AG04449 (cell line): Measurements from ENCODE around the gene LIMS1.

ENCODE experiments used
- CTCF ChIA-PET: fragments of 350-600 bp; formaldehyde crosslinking; extraction: SDS; loops from one replicate; lab custom pipeline; 2021; ENCODE audit warnings: antibody characterized with exemption; lab: Yijun Ruan, JAX
- POLR2A ChIA-PET: fragments of 400-600, 350-600 bp; formaldehyde crosslinking; extraction: SDS; loops from one replicate; lab custom pipeline; 2020; ENCODE audit warnings: antibody characterized with exemption, inconsistent platforms; lab: Yijun Ruan, JAX
- DNase-seq: peaks from one replicate; pipeline ENCODE4 v3.0.0-alpha.2; 2010; ENCODE audit warnings: low read depth, low spot score
- H3K4me3 ChIP-seq: 2 replicates; pipeline ENCODE4 v1.5.1; 2011; ENCODE audit warnings: low read depth, mild to moderate bottlenecking, control low read depth, low read length
- TF ChIP-seq, protein P1 (sequence below): IDR thresholded peaks from one replicate; pipeline ENCODE4 v1.5.1; 2011; ENCODE audit warnings: mild to moderate bottlenecking, moderate library complexity, low read length, control low read depth, inconsistent platforms; ENCODE audit not compliant: insufficient read depth; ENCODE audit errors: missing control alignments

LIMS1 gene

DNA sequence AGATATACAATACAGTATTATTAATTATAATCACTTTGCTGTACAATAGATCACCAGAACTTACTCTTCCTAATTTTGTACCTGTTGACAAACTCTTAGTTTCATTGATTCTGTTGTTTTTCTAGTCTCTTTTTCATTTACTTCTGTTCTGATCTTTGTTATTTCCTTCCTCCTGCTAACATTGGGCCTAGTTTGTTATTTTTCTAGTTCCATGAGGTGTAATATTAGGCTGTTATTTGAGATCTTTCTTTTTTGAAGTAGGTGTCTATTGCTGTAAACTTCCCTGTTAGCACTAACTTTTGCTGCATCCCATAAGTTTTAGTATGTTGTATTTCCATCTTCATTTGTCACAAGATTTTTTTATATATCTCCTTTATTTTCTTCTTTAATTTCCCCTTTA, 55.1 kb downstream of the LIMS1 start:
- no peak overlapping the region for H3K4me3 ChIP-seq
- CTCF ChIA-PET: no interaction called here
- TF ChIP-seq, protein P1, sequence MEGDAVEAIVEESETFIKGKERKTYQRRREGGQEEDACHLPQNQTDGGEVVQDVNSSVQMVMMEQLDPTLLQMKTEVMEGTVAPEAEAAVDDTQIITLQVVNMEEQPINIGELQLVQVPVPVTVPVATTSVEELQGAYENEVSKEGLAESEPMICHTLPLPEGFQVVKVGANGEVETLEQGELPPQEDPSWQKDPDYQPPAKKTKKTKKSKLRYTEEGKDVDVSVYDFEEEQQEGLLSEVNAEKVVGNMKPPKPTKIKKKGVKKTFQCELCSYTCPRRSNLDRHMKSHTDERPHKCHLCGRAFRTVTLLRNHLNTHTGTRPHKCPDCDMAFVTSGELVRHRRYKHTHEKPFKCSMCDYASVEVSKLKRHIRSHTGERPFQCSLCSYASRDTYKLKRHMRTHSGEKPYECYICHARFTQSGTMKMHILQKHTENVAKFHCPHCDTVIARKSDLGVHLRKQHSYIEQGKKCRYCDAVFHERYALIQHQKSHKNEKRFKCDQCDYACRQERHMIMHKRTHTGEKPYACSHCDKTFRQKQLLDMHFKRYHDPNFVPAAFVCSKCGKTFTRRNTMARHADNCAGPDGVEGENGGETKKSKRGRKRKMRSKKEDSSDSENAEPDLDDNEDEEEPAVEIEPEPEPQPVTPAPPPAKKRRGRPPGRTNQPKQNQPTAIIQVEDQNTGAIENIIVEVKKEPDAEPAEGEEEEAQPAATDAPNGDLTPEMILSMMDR: no peak
- no peak for DNase-seq
- POLR2A ChIA-PET: no interaction called here

DNA sequence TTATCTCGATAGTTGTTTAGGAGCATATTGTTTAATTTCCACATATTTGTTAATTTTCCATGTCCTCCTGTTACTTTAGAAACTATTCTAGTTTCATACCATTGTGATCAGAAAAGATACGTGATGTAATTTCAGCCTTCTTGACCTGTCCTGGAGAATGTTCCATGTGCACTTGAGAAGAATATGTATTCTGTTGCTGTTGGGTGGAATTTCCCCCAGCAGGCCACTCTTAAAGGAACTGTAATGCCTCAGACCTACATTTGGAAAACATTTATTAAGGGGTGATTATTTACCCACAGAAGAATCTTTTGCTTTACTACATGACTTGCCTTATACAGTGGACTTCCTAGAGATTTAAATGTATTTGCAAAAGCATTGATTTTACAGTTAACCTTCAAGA, 55.5 kb downstream of the LIMS1 start:
- CTCF ChIA-PET: interaction anchor here (1.0 kb wide), 1 partner anchor 12 kb away, joined by 4 read pairs; no protein-coding TSS in a partner anchor
- no peak for DNase-seq
- POLR2A ChIA-PET: no interaction called here
- H3K4me3 ChIP-seq: no peak overlapping the region
- TF ChIP-seq, protein P1: no peak

DNA sequence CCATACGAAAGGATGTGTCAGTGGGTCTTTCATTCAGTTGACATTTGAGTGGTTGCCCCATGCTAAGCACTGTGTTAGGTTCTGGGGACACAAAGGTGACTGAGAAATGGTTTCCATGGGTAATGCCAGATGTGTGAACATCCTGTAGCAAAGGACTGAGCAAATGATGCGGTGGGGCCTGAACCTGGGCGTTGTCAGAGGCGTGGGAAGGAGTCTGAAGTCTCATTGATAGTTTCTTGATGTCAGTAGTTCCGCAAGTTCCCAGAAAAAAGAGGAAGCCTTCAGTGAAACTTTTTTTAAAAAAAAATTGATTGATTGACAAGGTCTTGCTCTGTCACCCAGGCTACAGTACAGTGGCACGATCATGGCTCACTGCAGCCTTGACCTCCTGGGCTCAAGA, 56.9 kb downstream of the LIMS1 start:
- TF ChIP-seq, protein P1: no peak
- DNase-seq: no peak
- ChIA-PET CTCF (interaction anchor here (2.0 kb wide), 1 partner anchor 46 kb away, joined by 9 read pairs; no protein-coding TSS in a partner anchor), POLR2A (no interaction called here)
- H3K4me3 ChIP-seq: no peak overlapping the region

DNA sequence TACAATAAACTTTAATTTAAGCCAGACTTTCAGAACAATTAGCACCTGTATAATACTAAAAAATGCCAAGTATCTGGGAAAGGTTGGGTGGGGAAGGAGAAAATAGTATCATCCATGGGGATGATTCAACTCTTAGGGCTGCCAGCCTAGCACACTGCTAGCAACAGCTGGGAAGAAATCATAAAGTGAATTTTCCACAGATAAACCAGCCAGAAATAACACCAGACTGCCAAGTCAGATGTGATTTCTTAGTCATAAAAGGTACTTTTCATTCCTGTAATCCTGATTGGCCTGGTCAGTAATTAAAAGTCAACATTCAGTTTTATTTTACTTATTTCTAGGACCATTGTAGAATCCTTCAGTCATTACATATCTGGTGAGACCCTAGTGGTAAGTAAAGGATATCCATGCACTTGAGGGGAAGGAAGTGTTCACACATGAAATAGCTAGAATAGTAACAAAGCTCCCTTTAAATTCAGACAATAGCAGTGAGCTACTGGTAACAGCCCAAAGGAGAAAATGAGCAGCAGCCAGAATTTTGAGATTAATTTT, 59.4 kb downstream of the LIMS1 start:
- ChIA-PET POLR2A (interaction anchor here (0.6 to 2.0 kb wide), 5 partner anchors 18 to 132 kb away, joined by 3 to 11 read pairs (median 8); partner anchors contain the start of gene LIMS1), CTCF (interaction anchor here (1.0 to 3.6 kb wide), 4 partner anchors 9 to 242 kb away, joined by 4 to 29 read pairs (median 14); no protein-coding TSS in a partner anchor)
- TF ChIP-seq, protein P1: peak; percentile 3
- peak; percentile 81 for DNase-seq
- no peak overlapping the region for H3K4me3 ChIP-seq

DNA sequence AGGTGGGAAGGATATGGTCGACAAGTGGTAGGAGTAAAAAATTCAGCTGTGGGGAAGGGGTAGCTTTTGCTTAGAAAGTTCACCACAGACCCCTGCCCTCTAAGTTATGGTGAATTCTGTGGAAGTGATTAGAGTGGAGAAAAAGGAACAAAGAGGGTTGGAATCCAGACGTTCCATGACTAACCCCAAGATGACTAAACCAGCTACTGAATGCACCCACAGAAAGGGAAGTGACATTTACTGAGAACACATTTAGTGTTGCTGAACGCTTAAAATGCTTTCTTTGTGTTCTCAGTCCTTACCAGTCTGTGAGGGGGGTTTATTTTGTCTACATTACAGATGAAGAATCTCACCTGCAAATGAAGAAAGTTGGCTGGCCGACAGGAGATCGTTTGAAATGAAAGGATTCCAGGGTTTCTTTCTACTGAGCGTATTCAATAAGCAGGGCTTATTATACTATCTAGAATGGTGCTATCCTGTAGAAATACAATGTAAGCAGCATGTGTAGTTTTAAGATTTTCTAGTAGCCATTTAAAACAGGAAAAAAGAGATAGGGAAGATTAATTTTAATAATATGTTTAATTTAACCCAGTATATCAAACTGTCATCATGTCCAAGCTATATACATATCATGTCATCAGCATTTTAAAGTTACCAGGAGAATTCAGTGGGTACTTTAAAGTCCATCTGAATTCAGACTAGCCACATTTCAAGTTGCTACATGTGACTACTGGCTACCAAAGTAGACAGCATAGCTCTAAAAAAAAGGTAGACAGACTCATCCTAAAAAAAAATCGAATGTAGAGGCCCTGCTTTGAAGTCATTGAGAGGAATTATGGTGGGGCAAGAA, 60.1 kb downstream of the LIMS1 start:
- DNase-seq: peak; percentile 80
- TF ChIP-seq, protein P1: no peak
- ChIA-PET POLR2A (interaction anchor here (0.6 to 2.0 kb wide), 8 partner anchors 19 to 132 kb away, joined by 3 to 11 read pairs (median 5); partner anchors contain the start of gene LIMS1), CTCF (interaction anchor here (1.0 to 3.6 kb wide), 5 partner anchors 10 to 243 kb away, joined by 4 to 29 read pairs (median 7); no protein-coding TSS in a partner anchor)
- H3K4me3 ChIP-seq: no peak overlapping the region
